GM18861 (cell line): Measurements from ENCODE around the gene CNTNAP2.

ENCODE experiments used
- ATAC-seq: cut with Tn5 transposase; IDR thresholded peaks from one replicate; pipeline ENCODE4 v1.9.1; 2021; ENCODE audit not compliant: unreplicated experiment

Gene CNTNAP2

DNA sequence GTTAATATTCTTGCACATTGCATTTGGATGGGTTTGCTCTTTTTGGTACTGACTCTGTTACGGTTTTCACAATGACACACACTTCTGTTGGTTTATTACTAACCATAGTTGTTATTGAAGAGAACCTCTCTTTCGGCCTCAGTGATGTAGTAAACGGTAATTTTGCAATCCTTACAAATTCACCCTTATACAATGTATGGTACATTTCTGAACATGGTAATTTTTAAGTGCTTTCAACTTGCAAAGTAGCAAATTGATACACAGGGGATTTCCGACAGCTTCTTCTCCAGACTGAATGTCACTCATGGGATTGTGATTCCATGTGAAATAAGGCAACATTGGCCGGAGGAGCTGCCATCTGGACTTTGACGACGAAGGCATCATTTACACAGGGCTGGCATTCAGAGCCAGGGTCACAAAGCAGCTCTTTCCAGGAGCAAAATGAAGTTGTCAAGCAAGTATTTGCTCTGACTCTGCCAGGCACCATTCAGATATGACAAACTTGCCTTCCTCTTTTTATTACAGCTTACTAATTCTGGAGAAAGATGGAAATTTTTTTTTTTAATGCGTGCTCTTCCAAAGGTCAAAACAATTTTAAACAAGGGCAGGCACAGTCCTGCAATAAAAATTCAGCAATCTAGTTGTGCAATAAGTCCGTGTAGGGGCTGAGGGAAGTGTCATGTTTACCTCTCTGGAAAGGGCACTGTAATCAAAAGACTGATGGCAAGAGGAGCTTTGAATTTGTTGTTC is 1762.5 kb downstream of the CNTNAP2 start:
- no peak for ATAC-seq

DNA sequence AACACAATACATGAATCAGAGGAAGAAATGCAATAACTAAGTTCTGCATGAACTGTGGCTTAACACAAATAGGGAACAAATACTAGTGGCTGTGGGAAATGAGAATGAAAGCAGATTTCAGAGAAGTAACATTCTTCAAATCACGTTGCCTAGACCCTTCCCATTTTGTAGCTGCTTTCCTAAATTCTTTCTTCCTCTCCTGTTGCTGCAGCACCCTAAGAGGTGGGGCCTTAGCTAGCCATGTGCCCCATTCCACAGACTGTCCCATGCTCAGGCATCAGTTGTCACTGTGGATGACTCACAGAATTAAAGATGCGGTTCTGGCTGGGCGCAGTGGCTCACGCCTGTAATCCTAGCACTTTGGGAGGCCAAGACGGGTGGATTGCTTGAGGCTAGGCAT is 1769.3 kb downstream of the CNTNAP2 start:
- no peak for ATAC-seq

DNA sequence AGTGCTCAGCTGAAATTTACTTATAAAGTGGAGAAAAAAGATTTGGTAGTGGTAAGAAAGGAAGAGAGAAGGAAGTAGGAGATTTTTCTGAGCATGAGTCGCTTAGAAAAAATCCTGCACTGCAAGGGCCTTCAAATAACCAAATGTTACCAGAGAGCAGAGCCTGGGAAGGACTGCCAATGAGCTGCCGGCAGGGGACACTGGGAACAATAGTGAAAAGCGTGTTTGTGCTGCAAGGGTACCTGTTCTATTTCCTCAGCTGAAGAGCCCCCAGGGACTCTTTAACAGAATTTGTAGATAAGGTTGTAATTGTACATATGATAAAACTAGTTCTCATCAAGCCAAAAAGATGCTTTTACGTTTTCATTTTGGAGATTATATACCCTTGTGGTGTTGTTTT is 1777.7 kb downstream of the CNTNAP2 start:
- no peak for ATAC-seq

DNA sequence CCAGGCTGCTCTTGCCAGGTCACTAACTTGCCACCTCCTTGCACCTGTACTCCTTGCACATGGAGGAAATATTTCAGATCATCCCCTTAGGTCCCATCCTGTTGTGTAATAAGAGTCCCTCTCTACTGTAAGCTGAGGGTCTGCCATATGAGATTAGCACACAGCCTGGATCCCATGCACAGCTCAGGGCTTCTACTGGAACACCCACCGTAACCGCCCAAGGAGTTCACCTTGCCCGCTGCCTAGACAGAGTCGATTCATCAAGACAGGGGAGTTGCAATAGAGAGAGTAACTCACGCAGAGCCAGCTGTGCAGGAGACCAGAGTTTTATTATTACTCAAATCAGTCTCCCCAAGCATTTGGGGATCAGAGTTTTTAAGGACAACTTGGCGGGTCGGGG is 1779.5 kb downstream of the CNTNAP2 start:
- no peak for ATAC-seq

DNA sequence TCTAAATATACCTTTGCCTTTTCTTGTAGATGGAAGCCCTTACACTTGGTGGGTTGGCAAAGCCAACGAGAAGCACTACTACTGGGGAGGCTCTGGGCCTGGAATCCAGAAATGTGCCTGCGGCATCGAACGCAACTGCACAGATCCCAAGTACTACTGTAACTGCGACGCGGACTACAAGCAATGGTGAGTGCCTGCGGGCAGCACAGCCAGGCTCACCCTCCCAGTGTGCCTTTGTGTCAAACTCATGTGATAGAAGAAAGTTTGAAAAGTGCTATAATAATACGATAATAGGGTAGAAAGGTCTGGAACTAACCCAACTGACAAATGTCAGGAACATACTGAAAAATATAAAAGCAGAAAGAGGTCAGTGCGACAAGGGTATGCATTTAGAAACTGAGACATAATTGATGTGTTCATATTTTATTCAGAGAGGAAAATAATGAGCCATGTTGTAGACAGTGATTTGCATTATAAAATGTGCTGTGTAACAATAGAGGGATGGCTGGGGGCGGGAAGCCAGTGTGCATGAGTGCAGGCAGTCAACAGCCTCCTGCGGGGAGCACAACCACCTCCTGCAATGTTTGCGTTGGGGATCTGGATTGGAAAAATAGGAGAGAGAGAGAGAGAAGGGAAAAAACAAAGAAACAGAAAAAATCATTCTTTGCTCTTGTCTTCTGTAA is 1787.1 kb downstream of the CNTNAP2 start:
- no peak for ATAC-seq

DNA sequence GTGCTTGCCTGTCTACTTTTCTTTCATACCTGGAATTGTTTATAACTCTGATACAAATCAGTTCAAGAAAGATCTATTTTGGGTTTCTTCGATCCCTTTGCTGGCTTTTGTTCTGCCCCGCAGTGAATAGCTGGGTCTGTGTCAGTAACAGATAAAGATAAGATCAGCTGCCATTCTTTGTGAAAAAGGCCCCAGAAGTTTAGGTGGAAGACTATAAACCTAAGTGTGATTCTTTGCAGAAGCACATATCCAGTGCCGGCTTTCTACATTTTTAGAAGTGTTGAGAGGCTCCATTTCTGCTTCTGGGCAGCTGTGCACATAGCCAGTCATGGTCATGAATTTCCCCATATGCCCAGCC is 1787.6 kb downstream of the CNTNAP2 start:
- no peak for ATAC-seq

DNA sequence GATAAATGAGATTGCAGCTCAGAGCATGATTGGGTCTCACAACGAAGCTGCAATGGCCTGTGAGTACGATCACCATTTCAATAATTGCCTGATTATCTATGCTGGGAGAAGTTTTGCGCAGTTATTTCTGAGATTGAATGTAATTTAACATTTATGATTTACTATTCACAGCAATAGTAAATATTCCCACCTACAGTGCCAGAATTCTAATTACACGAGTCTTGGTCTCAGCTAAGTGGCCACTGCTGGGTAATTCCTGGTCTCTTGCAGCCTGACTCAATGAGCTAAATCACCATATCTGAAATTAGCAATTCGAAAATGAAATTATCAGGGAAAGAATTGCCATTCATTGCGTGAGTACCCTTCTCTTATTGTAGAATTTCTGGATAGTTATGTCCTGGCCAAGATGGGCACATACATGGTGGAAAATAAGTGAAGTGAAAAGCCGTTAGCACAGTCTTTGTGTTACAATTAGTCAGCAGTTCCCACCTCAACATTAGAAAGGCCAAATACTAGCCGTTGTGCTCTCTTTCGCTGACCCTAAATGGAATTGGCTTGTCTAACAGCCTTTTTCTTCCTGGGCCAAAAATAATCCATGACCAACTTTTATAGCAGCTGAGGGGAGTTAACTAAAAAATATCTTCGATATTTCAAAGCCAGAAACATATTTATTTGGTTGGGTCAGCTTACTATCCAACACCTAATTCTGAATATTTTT is 1793.0 kb downstream of the CNTNAP2 start:
- no peak for ATAC-seq

DNA sequence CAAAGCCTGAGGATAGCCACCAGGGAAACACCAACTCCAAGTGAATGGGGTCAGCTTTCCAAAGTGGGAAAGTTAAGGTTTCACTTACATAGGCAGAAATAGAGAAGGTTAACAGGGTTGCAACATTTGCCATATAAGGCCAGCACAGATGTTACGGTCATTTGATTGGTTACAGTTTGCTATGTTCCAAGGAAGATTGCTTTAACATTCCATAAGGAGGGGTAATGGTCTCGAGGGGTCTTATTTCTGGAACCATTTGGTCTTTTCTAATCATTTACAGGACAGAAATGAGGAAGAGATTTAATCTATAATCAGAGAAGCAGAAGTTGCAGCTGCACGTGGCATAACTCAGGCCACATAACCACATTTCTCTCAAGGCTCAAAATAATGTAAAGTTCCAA is 1794.6 kb downstream of the CNTNAP2 start:
- ATAC-seq: no peak

DNA sequence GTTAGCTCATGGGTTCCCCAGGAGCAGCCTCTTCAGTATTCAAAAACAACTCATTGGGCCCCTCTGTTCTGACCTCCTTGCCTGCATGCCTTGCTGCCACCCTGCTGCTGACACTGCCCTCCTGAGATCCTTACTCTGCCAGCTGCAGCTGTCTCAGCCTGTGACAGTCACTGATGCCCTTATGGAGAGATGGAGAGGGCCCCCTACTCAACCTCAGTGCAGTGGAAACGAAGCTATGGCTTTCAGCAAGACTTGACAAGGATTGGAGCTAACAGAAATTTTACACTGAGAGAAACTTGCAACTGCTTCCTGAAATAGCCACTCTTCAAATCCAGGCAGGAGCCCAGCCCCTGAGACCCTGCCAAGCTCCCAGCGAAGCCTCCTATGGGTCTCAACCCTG is 1795.7 kb downstream of the CNTNAP2 start:
- no peak for ATAC-seq

DNA sequence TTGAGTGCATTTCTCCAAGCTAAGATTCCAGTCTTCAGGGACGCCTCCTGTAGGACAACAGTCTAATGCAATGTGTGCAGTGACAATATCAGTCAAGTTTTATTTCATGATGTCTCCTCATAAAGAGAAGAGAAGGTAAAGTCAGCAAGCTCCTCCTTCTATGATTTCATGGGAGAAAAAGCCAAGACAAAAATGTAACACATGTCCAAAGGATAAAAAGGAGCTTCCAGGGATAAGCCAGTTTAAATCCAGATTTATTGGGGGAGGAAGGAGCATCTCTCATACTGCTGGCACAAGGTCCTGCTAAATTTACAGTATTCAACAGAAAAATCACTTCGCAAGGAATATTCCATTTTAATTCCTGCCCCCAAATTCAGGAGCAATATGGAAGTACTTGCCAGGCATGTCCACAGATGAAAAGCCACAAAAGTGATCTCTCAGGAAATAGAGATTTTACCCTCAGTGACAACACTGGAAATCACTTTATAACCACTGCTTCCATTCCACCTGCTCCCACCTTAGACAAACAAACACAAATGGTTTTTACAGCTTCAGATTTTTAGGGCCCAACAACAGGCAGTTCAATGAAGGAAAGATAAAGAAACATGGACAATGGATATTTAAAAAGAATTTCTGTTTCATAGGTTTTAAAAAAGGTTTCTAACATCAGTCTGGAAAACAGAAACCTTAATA is 1796.5 kb downstream of the CNTNAP2 start:
- no peak for ATAC-seq

DNA sequence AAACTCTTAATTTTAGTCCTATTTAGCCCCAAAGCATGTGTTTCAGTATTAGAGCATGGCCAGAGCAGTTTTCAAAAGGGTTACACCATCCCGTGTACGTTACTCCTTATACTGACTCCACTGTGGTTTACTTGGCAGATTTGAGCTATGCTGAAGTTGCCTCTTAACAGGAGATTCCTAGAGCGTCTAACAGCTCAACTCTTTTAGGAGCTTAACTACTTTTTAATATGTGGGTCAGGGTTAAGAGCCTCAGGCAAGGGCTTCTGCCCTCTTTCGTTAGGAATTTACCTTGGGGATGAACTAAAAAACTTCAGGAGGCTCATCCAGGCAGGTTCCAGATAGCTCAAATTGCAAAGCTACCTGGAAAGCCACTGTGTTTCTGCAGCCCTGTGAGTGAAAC is 1799.2 kb downstream of the CNTNAP2 start:
- ATAC-seq: no peak

DNA sequence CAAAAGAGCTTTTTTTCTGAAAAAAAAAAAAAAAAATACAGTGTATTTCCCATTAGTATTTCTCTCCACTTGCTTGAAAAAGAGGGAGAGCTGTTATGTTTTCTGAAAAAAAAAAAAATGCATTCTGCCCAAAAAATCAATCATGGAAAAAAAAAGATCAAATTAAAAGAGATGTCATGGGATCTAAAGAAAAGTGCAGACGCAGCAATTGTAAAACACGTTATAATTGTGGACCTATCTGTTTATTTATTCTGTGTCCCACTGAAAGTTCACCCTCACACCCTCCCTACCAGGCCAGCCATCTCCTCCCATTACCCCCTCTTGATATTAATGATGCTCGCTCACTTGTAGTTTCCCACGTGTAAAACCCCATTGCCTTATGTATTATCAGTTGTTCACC is 1800.0 kb downstream of the CNTNAP2 start:
- no peak for ATAC-seq

DNA sequence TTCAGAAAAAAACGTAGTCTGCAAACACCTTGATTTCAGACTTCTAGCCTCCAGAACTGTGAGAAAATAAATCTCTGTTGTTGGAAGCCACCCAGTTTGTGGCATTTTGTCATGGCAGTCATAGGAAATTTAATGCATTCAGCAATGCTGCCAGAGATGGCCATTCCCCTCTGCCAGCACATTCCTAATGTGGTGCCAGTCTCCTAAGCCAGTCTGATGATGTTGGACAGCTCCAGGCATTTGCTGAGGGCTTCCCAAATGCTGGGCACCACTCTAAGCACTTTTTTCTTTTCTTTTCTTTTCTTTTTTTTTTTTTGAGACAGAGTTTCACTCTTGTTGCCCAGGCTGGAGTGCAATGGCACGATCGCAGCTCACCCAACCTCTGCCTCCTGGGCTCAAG is 1807.2 kb downstream of the CNTNAP2 start:
- ATAC-seq: no peak

DNA sequence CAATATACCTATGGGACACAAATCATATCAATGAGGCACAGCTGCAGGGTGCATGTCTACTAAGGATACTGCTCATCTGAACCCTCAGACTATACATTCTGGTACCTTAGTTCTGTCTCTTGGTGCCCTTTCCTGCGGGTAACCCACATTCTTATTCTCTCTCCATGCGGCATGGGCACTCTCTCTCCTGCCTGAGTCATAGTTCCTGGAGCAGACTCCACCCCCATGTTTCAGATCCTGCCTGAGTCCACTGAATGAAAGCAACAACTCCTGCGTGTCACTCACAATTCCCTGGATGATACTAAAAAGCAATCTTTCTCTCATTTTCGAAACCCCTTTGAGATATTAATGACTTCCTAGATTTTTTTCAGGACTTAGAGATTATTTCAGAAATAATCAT is 1820.8 kb downstream of the CNTNAP2 start:
- ATAC-seq: no peak

DNA sequence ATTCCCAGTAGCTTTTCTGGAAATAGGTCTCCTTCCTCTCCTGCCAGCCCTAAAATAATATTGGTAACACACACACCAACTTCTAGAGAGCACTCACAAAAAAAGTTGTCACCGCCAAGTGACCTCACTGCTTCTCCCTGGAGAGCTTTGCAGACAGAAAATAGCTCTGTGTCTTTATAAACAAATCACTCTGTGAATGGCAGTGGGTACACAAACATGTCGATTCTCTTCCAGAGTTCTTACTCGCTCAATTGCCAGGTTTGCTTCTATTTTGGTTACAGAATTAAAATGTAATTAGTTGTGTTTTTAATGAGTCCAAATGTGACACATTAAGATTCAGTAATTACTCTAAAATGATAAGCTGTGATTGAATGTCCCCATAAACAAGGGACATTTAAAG is 1824.8 kb downstream of the CNTNAP2 start:
- ATAC-seq: no peak

DNA sequence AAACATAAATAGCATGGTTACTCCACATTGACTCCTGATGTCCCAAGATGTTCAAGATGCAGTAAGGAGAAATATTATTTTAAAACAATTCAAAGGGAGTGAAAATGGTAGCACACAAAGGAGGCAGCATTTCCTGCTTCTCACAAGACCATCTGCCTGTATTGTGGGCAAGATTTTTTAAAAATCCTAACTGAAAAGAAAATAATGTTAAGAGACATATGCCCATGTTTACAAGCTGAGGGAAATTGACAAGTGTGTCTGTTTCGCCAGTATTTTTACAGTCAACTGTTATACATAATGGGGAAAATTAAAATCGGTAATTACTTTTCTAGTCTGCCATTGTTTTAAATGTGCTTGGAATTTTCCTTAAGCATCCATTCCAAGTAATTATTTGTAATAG is 1827.7 kb downstream of the CNTNAP2 start:
- ATAC-seq: no peak

DNA sequence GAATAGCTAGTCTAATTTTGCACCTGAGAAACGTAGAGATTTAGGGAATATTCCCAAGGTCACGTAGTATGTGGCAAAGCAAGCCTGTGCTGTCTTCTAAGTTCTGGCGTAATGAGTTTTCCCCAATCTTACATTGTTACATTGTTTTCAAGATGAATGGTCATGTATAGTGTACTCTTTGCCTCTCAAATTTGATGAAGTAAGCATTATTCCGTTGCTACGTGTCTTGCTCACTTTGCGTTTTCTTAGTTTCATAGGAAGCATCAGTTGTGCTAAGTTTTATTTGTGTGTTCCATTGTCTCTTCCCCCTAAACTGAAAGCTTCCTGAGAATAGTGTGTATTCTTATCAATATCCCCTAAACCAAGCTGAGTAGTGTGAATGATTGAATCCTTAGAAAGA is 1836.3 kb downstream of the CNTNAP2 start:
- ATAC-seq: no peak

DNA sequence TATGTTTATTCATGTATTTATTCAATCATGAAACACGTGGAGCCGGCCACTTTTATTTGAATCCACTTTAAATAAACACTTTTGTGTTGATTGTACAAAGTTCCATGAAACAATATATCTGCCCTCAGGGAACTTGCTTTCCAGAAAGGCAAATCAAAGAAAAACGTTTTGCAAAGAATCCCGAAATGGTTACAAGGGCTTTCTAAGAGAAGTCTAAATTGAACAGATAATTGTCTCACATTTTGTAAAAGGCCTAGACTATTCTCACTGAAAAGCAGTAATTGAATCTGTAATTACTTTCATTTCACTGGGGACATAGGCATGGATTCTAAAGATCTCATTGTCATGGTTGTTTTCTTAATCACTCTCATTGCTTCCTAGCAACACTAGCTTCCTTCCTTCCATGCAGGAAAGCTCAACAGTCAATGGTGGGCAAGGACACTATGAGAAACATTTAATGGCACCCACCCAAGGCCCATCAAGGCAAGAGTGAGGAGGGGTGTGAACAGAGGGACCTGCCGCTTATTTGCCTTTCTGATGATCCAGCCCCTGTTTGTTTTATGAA is 1851.5 kb downstream of the CNTNAP2 start:
- ATAC-seq: no peak

DNA sequence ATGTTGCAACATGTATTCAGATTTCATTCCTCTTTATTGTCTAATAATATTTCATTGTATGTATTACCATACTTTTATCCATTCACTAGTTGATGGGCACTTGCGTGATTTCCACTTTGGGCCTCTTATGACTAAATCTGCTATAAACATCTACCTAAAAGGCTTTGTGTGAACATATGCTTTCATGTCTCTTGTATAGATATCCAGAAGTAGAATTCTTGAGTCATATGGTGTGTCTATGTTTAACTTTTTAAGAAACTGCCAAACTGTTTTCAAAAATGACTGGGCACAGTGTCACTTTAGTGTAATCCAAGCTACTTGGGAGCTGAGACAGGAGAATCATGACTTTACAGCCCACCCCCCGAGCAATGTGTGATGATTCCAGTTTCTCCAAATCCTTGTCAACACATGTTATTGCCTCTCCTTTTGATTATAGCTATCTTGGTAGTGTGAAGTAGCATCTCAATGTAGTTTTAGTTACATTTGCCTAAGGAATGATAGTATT is 1855.1 kb downstream of the CNTNAP2 start:
- ATAC-seq: no peak

DNA sequence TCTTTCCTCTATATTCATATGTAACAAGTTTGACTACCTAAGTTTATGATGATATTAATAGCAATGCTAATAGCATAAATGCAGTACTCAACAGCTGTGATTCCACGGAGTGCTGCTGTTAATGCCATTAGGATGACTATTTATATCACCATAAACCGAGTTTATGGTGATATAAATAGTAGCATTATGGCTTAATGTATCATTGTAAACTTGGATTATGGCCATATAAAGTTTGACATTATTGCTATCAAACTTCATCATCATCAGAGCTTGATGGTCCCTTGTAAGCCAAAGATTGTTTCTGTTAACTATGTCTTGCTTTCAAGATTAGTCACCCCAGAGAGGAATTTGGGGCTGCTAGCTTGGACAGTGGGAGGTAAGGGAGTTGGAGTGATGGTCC is 1861.6 kb downstream of the CNTNAP2 start:
- no peak for ATAC-seq

DNA sequence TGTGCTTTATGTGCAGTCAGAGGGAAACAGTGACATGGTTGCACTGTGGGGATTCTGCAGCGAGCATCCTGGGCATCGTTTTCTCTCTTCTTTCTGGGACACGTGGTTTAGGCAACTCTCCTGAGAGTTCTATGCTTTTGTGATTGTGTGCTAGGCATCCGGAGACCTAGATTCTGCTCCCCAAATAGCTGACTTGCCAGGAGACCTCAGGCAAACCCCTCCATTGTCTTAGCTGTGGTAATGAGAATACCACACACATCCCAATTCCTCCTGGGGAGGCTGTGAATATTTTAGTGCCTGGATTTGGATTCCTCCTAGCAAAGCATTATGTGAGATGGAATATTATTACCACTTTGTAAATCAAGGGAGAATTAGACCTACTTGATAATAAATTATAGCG is 1862.0 kb downstream of the CNTNAP2 start:
- ATAC-seq: no peak
